ENCODE results near the gene ABLIM3.

DNA sequence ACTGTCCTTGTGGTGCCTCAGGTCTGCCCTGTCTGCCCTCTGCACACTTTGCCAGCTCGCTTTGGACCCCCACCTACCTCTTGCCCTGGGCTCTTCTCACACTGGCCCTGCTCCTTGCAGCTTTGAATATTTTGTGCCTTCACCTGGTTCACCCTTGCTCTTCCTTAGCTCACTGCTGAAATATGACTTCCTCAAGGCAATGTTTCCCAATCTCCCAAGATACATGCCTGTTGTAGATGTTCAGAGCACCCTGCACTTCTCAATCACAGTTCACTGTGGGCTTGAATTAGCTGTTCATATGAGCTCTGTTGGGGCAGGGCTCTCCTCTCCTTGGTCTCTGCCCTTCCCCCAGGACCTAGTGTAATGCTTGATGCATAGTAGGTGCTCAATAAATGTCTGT lies 138.4 kb downstream of the ABLIM3 start:
- TF ChIP-seq POLR2A (IDR thresholded peaks at IDR 0.05; ENCODE audit: low read depth, low read length) (no peak), POLR2AphosphoS5 (IDR thresholded peaks at IDR 0.05; ENCODE audit: low read depth, low read length) (no peak), POU2F2 (IDR thresholded peaks at IDR 0.05; ENCODE audit: low read depth, low read length) (no peak)
